GM19372 (cell line): Measurements from ENCODE around the gene RASGEF1C.
"Not testable (repeated sequence)": the region's sequence is repeated elsewhere in the genome, so short reads cannot be mapped to it uniquely, and the experiment has no call there.

Source experiments
- ATAC-seq: cut with Tn5 transposase; IDR thresholded peaks from one replicate; pipeline ENCODE4 v1.9.1; 2021; ENCODE audit warnings: mild to moderate bottlenecking, low read depth, moderate library complexity; ENCODE audit not compliant: unreplicated experiment

Gene RASGEF1C

GRCh38 chr5:180126156-180126555 lies 82.9 kb downstream of the RASGEF1C start:
- not testable (repeated sequence) for ATAC-seq

- ATAC-seq = not testable (repeated sequence)
Measured at GRCh38 chr5:180124662-180125061, 84.3 kb downstream of the RASGEF1C start.

GRCh38 chr5:180122875-180123274 lies 86.1 kb downstream of the RASGEF1C start:
- ATAC-seq = no peak

- ATAC-seq = no peak
Measured at GRCh38 chr5:180121826-180122413, 87.1 kb downstream of the RASGEF1C start.

- no peak for ATAC-seq
Measured at GRCh38 chr5:180120237-180121101, 88.5 kb downstream of the RASGEF1C start.

- no peak for ATAC-seq
Measured at GRCh38 chr5:180119903-180120236, 89.1 kb downstream of the RASGEF1C start.

- no peak for ATAC-seq
Measured at GRCh38 chr5:180119031-180119902, 89.7 kb downstream of the RASGEF1C start.

- ATAC-seq = no peak
Measured at GRCh38 chr5:180118391-180118791, 90.6 kb downstream of the RASGEF1C start.

- no peak for ATAC-seq
Measured at GRCh38 chr5:180117000-180117725, 91.8 kb downstream of the RASGEF1C start.

- ATAC-seq = no peak
Measured at GRCh38 chr5:180116077-180116999, 92.7 kb downstream of the RASGEF1C start.

GRCh38 chr5:180115326-180116076 lies 93.5 kb downstream of the RASGEF1C start:
- ATAC-seq = no peak

- no peak for ATAC-seq
Measured at GRCh38 chr5:180114304-180115003, 94.6 kb downstream of the RASGEF1C start.

- ATAC-seq = no peak
Measured at GRCh38 chr5:180113660-180114303, 95.2 kb downstream of the RASGEF1C start.

- ATAC-seq = no peak
Measured at GRCh38 chr5:180112181-180112861, 96.7 kb downstream of the RASGEF1C start.

- no peak for ATAC-seq
Measured at GRCh38 chr5:180111273-180112002, 97.6 kb downstream of the RASGEF1C start.

- ATAC-seq = no peak
Measured at GRCh38 chr5:180109920-180110319, 99.1 kb downstream of the RASGEF1C start.
